Pons (tissue), 1 donor: Measurements from ENCODE around the gene TMTC1.
A peak's percentile ranks its signal among the peaks of the same experiment; 100 is the strongest.
"Not testable (repeated sequence)": the region's sequence is repeated elsewhere in the genome, so short reads cannot be mapped to it uniquely, and the experiment has no call there.

ENCODE experiments used
- DNase-seq: peaks from one replicate; pipeline ENCODE4 v3.0.0-alpha.2; 2016; ENCODE audit warnings: low spot score

Gene TMTC1

DNA sequence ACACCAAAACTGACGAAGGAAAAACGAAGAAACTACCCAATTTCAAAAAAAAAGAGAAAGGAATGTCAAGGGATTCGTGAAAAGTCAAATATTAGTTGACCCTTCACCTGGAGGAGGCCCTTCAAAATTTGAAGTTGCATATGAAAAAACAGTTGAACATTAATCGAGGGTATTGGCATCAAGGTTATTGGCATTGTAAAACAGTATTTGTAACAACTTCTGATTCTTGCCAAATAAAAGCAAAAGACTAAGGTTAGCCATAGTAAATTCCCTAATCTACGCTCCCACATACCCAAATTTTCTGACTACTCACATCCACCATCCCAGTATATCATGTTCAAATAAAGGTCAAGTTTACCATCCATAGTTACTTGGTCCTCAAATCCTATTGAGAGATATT, 118.6 kb downstream of the TMTC1 start:
- no peak for DNase-seq

DNA sequence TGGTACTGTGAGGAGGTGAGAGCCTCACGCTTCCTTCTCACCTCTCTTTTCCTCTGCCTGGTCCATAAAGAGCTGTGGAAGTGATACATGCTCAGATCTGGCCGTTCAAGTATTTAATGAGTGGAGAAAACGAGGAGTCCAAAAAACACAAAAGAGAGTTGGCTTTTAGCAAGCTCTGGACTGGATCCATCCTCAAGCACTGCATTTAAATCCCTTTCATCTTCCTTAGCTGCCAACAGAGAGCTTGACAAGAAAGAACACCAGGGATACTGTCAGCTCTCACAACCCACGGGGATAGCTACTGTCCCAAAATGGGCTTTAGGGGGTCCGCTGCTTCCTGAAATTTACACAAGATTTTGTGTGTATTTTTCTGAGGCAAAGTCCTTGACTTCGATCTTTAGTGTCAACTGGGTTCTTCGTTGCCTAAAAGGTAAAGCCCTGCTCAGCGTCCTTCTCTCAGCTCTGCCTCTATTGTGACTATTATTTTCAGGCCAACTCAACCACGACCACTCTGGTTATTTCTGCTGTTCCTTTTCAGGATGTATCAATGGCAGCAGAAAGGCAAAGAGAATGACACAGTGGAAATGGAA, 120.9 kb downstream of the TMTC1 start:
- DNase-seq: peak; percentile 34

DNA sequence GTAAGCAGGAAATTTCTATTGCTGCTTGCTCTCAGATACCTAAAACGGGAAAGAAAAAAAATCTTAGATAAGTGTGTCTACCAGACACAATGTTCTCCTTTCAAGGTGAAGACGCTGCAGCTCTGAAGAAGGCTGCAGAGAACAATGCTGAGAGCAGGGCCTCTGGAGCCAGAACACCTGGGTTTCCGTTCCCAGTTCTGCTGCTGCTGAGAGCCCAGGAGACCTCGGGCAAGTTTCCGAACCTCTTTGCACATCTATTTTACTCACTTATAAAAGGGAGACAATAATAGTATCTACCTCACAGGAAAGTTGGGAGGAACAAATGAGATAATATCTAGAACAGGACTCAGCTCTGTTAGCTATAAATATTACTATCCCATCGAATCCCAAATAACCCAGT, 122.9 kb downstream of the TMTC1 start:
- no peak for DNase-seq

DNA sequence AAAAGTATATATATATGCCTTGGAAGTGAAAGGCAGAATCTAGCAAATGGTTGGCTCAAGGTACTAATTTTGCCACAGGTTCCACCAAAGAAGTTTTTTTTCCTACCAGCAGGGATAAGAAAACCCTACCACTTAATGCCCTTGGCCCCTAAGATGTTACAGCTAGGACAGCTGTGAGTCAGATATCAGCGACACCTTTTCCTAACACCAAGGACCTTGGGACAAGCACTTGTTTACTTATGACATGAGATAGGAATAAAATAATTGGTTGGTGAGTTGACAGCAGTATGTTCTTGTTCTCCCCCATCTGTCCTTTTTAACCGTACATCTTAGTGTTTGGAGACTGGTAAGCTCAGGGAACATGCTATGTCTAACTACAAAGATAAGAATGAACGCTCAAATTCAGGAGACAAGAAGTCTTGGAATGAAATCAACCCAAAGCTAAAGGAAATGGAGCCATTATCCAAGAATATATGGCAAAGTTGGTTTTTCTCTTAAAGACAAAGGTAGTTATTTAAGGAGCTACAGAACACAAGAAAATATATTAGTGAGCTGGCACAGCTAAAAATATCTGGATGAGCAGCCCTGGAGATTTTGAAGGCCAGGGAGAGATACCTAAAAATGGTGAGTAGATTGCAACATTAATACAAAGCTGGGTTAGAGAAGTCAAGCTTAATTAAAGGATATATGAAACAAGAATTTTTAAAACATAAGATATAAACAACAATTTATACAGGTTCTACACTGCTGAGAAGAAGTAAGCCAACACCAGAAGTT, 126.8 kb downstream of the TMTC1 start:
- DNase-seq: no peak

DNA sequence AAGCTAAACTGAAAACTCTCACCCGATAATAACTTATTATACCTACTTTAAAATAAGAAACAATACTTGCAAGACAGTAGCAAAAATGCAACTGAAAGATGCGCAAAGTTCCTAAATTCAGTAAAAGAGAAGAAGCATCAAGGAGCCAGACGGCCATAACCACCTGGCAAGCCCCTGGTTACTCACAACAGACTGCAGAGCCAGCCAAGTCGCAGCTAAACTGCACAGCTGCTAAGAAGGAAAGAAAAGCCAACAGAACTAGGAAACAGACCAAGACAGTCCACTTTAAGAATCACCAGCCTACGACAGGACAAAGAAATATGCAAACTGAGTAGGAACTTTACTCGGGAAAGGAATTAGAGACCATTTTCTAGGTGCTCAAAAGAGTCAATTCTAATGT, 127.9 kb downstream of the TMTC1 start:
- peak; percentile 12 for DNase-seq

DNA sequence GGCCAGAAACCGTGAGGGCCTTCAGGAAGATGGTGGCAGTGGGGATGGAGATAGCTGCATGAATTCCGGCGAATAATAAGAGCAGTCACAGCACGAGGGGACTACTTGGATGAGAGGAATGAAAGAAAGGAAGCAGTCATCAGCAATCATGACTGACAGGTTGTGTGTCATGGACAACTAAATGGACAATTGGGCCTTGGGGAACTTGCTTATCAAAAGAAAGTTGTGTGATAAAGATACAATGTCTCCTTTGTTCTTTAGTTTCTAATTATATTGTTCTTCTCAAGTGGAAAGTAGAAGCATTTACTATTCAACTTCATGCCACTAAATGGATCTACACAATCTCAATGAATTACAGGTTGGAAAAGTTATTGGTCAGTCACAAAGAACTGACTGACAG, 130.5 kb downstream of the TMTC1 start:
- DNase-seq: no peak

DNA sequence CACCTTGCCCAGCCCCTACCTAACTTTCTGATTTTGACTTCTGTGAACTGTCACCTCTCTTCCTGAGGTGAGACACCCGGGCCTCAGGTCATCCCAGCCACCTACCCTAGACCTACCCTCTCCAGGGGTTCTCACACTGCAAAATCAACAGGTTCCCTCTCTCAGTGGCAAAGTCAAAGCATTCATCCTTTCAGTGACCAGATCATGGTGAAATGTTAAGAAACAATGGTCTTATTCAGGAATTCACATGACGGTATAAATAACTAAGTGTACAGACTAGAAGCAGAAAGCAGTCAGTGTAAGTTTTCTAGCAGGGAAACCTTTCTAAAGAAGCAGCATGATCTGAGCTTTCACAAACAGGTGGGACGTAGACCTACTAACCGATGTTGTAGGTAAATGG, 133.4 kb downstream of the TMTC1 start:
- DNase-seq: no peak

DNA sequence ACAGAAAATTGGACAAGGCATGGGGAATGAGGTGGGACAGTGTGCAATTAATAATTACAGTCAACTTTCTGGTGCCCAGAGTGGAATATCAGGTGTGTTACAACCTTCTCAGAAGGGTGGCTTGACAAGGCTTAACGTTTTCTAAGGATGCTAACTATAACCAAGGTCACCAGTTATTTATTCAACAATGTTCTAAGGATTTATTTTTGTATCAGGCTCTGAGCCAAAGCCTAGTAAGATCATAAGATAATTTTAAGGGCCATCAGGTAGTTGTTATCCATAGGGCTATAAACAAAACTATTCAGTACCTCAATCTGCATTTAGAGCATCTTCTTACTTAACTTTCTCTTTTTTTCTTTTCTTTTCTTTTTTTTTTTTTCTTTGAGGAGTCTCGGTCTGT, 134.0 kb downstream of the TMTC1 start:
- no peak for DNase-seq

DNA sequence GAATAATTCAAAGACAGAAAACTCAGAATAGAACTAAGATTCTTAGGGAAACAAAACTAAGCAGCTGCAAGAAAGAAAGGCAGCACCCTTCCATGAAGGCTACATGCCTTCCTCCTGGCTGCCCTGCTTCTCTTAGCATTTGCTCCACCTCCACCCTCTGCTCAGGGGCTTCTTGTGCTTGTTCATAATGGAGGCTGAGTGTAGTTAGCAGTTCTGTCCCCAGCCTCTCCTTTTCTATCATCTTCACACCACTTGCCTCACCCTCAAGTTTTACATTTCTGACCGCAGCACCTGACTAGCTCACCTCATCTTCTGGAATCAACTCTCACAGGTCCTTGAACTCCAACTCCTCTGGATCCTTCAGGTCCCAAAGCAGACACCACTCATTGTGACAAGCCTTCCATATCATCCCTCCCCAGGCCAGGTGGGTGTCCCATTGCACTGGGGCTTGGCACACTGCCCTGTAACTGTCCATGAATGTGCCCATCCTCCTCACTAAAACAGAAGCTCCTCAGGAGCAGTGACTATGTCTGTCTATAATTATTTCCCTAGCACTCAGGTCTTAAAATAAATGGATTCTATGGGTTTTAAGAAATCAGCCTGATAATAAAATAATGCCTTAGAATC, 139.1 kb downstream of the TMTC1 start:
- no peak for DNase-seq

DNA sequence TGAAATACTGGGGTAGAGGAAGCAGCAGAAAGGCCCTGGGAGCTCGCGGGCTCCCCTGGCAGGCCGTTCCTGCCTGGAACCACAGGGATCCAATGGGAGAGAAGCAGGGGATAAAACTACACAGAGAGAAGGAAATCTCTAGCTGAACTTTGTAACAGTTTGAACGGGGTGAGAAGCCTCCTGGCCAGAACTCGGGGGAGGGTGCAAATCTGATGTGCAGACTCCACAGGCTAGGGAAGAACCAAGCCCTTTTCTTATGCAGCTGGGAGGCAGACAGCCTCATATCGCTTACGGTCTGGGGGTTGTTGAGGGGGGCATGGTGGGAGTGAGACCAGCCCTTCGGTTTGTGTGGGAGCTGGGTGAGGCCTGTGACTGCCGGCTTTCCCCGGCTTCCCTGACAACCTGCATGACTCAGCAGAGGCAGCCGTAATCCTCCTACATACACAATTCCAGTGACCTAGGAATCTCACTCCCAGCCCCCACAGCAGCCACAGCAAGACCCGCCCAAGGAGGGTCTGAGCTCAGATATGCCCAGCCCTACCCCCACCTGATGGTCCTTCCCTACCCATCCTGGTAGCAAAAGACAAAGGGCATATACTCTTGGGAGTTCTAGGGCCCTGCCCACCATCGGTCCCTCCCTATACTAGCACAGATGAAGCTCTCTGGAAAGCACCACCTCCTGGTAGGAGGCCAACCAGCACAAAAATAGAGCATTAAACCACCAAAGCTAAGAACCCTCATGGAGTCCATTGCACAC, 143.0 kb downstream of the TMTC1 start:
- DNase-seq: no peak

DNA sequence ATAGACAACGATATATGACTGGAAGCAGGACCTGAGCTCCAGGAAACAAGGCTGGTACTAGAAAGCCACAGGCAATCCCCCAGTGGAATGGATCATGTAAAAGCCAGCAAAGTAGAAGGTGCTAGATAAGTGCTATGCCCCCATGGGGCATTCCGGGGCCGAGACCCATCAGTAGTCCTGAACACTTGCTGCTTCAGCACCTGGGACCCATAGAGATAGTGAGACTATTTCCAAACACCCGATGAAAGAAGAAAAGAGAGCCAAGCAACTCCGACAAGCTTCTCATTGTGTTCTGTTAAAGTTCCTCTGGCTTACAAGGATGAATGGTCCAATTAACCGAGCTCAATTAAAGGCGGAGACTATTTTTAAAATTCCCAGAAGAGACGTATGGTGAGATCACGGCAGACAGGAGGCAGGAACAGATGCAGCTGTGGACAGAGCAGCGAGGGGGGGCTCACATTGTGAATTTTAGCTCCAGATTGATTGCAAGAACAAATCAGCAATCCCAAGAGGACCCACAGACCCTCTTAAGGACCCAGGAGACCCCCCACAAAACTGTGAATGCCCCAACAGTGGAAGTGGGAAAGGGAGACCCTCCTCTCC, 143.7 kb downstream of the TMTC1 start:
- DNase-seq: no peak

DNA sequence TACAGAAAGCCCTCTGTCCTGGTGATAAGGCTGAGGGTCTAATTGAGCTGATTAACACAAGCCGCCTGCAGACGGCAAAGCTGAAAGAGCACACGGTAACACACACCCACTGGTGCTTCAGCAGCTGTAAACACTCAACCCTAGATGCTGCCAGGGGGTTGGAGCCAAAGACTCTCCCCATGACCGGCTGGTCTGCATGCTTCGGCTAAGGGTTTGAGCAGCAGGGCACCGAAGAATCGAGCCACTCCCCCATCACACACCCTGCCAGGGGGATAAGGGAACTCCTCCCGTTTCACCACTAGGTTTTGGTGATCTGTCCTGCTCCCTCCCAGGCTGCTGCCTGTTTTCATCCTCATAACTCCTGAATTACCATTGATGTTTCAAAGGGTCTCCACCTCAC, 145.2 kb downstream of the TMTC1 start:
- DNase-seq: no peak

DNA sequence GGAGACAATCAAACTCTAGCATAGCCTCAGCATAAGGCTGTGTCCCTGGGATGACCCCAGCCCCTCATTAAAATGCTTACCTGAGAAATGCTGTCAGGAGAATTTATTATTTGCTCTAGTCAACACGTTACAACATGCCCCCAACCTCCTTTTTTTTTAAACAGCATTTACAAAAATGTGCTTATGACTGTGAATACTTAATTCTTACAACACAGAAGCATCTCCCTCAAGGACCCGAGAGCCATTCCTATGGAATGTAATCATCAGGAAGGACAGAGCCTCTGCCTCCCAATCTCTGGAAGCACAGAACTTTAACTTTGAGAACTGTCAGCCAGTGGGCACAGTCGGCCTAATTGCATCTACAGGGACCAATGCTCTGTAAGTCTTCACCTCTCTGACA, 149.7 kb downstream of the TMTC1 start:
- DNase-seq: no peak

DNA sequence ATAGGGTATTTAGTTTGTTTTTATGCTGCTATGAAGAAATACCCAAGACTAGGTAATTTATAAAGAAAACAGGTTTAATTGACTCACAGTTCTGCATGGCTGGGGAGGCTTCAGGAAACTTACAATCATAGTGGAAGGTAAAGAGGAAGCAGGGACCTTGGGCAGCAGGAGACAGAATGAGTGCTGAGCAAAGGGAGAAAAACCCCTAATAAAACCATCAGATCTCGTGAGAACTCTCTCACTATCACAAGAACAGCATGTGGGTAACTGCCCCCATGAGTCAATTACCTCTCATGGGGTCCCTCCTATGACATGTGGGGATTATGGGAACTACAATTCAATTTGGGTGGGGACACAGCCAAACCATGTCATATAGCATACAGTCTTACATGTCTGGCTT, 153.6 kb downstream of the TMTC1 start:
- DNase-seq: not testable (repeated sequence)

DNA sequence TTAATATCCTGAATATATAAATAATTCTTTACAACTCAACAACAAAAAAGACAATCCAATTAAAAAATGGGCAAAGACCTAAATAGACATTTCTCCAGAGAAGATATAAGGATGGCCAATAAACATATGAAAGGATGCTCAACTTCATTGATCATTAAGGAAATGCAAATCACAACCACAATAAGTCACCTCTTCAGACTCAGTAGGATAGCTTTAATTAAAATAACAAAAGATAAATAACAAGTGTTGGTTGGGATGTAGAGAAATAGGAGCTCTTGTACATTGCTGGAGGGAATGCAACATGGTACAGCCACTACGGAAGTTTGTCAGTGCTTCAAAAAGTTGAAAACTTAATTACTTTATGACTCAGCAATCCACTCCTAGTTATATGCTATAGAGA, 156.5 kb downstream of the TMTC1 start:
- no peak for DNase-seq

DNA sequence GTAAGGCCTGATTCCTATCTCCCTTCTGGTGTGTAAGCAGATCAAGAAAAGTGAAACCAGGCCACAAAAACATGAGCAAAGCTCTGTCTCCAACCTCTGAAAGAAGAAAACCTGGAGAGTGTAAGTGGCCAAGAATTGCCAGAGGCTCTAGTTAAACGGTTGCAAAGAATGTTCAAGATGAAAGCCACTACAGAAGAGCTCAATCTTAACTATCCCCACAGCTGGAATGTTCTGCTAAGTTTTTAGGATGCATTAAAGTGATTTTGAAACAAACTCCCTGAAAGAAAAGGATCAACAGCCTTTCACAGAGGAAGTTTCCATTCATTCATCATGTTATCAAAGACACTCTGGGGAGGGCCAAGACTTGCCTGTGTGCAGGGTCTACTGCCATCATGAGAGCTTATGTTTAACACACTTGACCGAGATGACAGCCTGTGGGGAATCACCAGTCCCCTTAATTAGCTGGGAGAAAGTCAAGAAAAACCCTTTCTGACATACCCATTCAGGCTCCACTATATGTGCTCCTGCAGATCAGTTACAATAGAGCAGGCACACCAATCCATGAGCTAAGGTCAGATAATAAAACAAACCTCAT, 158.3 kb downstream of the TMTC1 start:
- DNase-seq: no peak

DNA sequence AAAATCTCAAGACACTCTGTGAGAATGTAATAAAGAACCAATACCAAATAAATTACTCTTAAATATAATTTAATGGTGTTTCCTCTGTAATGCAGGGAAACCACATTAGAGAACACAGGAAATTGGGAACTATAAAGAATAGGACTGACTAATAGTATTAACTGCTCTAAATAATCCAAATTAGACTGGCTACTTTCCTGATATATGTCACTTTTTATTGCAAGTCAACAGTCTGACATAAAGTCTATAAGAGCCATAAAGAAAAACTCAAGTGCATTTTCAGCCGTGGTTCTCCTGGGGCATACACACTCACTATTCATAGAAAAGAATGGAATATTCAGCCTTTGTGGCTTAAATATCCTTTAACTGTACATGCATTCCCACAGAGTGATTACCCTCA, 161.5 kb downstream of the TMTC1 start:
- DNase-seq: no peak

DNA sequence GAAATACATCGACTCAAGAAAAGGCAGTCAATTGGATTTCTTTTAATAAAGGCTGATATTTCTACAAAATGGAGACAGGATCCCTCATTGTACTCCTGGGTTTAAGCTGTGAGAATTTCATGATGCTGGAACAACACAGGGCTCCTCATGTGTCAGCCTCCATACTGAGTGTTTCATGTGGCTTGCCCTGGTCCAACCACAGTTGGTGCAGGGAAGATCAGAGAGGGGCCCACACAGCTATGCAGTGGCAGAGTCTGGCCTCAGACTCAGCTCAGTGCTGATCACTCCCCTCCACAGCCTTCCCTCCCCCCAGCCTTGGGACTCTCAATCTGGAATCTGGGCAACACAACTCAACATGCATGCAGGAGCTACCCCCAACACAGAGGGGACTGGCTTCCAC, 163.7 kb downstream of the TMTC1 start:
- no peak for DNase-seq

DNA sequence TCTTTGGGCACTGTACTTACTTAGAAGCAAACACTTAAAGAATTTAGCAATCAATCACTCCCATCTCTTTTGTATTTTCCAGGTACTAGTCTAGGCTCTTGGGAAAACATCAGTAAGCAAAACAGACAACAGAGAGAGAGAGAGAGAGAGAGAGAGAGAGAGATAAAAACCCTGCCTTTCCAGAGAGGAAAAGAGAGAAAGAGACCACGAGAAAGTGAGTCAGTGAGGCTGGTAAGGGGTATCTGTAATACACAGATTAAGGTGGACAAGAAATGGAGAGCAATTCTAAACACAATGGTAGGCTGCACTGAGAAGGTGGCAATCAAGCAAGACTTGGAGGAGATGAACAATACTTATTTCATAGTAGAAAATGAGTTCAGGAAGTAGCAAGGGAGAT, 166.3 kb downstream of the TMTC1 start:
- DNase-seq: no peak

DNA sequence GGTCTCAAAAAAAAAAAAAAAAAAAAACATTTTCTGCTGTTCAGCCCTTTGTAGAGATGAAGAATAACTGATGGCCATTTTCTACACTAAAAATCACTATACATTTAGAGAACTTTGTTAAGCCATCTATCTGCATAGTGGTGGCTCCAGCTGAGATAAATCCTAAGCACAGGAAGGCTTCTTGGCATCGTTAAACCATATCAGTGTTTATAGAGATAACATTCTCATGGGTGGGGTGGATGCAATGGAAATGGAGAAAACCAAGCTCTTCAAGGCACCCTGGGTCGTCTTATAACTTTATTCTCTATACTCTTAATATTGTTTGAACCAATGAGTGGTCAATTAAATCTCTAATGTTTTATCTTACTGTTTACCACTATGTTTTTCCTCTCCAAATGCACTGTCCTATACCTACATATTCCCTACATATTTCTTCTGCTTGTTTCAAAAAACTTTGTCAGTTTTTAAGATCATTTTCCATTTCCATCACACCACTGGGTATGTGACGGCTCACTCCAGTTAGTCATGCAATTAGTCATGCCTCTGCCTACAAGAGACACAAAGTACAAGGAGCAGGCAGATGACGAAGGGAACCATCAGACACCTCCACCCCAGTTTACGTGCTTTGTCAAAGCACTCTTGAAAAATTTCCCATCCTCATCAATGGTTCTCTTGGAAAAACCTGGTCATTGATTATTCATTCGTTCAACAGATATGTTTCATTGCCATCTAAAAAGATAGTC, 166.9 kb downstream of the TMTC1 start:
- no peak for DNase-seq

DNA sequence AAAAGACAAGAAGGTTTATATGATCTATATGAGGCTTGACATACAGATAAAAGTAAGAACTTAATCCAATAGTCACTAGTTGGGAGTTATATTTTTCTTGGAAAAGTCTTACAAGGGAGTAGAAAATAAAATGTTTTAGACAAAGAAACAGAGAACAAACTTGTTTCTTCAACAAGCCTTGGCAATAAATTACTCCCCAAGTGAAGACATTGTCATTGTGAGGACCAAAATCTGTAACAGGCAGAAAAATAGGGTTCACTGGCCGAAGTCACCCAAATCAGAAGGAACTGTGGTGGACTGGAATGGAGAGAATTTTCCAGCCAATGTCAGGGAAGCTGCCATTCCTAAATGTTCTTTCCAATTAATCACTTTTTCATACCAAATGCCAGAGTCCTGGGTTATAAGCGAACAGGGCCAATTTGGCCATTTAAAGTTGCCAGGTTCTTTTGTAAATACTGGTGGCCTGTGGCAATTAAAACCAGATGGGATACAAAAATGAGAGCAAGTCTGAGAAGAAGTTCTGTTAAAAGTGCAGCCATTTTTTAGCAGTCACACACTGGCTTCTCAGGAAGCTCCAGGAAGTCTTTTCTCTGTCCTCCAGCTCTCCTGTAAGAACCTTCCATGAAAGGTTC, 168.9 kb downstream of the TMTC1 start:
- DNase-seq: no peak
